HG02588 (cell line): ENCODE data around the gene EXOSC5.
"Not testable (repeated sequence)": the region's sequence is repeated elsewhere in the genome, so short reads cannot be mapped to it uniquely, and the experiment has no call there.

Experiments
- ATAC-seq: cut with Tn5 transposase; IDR thresholded peaks from one replicate; pipeline ENCODE4 v1.9.1; 2021; ENCODE audit warnings: mild to moderate bottlenecking, moderate library complexity; ENCODE audit not compliant: unreplicated experiment

Gene EXOSC5

GRCh38 chr19:41371541-41371940, 25.6 kb downstream of the EXOSC5 start:
- ATAC-seq, result no peak

GRCh38 chr19:41371119-41371518, 26.0 kb downstream of the EXOSC5 start:
- ATAC-seq, result not testable (repeated sequence)

- no peak for ATAC-seq
Measured at GRCh38 chr19:41369769-41370168, 27.4 kb downstream of the EXOSC5 start.

GRCh38 chr19:41367848-41368301, 29.3 kb downstream of the EXOSC5 start:
- ATAC-seq, result no peak

- ATAC-seq, result no peak
Measured at GRCh38 chr19:41366089-41366488, 31.1 kb downstream of the EXOSC5 start.

GRCh38 chr19:41364524-41365391, 32.4 kb downstream of the EXOSC5 start:
- ATAC-seq, result no peak

GRCh38 chr19:41363753-41364523, 33.2 kb downstream of the EXOSC5 start, which contains the start of gene B9D2:
TSS of gene B9D2 (minus strand) at chr19:41364149. CDS start at chr19:41363519, 630 bp downstream.
- ATAC-seq, result peak; percentile 81

GRCh38 chr19:41363371-41363752, 33.8 kb downstream of the EXOSC5 start:
- ATAC-seq, result no peak

GRCh38 chr19:41362143-41362847, 34.9 kb downstream of the EXOSC5 start:
- no peak for ATAC-seq

GRCh38 chr19:41359741-41360140, 37.4 kb downstream of the EXOSC5 start:
- ATAC-seq, result no peak

- ATAC-seq, result no peak
Measured at GRCh38 chr19:41357746-41358145, 39.4 kb downstream of the EXOSC5 start.

GRCh38 chr19:41356984-41357739, 40.0 kb downstream of the EXOSC5 start:
- no peak for ATAC-seq

GRCh38 chr19:41355802-41356201, 41.4 kb downstream of the EXOSC5 start:
- no peak for ATAC-seq

- ATAC-seq, result no peak
Measured at GRCh38 chr19:41355035-41355434, 42.1 kb downstream of the EXOSC5 start.

GRCh38 chr19:41354343-41354953, 42.7 kb downstream of the EXOSC5 start:
- no peak for ATAC-seq

- ATAC-seq, result peak; percentile 40
Measured at GRCh38 chr19:41353466-41354342, 43.5 kb downstream of the EXOSC5 start, which contains the start of gene TGFB1. TSS of gene TGFB1 (minus strand) at chr19:41353922. CDS start at chr19:41353044, 878 bp downstream.

GRCh38 chr19:41352609-41353465, 44.3 kb downstream of the EXOSC5 start:
- ATAC-seq, result no peak

- no peak for ATAC-seq
Measured at GRCh38 chr19:41352279-41352608, 44.9 kb downstream of the EXOSC5 start.
